ENCODE results near the gene OR9A2. TPM values are rescaled to one million over a fixed set of nuclear protein-coding genes. Genes with fewer than 3 reads are reported as not detected.
"Not testable (repeated sequence)": the region's sequence is repeated elsewhere in the genome, so short reads cannot be mapped to it uniquely, and the experiment has no call there.

The OR9A2 gene
- total RNA-seq, 1 donor from 2014 or later = not detected

- Histone ChIP-seq H3K9ac (ENCODE audit: low read depth in 1 of 3, low read length in 3 of 3) (no peak overlapping the region), H3K9me3 (ENCODE audit: control insufficient read depth in 3 of 3, low read length in 3 of 3) (peaks cover 0 to 3% (median 0%) of the 10 kb centered on the region in 3 donors), H3K4me3 (ENCODE audit: low read length in 3 of 3) (no peak overlapping the region), H3K27me3 (ENCODE audit: control insufficient read depth in 3 of 3, insufficient read depth in 3 of 3, low read length in 3 of 3) (no peaks in the 10 kb centered on the region), H3K36me3 (ENCODE audit: control insufficient read depth in 3 of 3, insufficient read depth in 3 of 3, low read length in 3 of 3) (no peaks in the 10 kb centered on the region), H3K27ac (ENCODE audit: low read depth, low read length) (no peak overlapping the region), H3K4me1 (ENCODE audit: control insufficient read depth in 3 of 3, insufficient read depth in 3 of 3, low read length in 3 of 3) (no peaks in the 10 kb centered on the region)
Observed at GRCh38 chr7:142997456-142997989, 29.4 kb downstream of the OR9A2 start.

GRCh38 chr7:142992427-142992826, 34.5 kb downstream of the OR9A2 start:
- Histone ChIP-seq H3K4me3 (ENCODE audit: low read length in 3 of 3) (no peak overlapping the region), H3K27me3 (ENCODE audit: control insufficient read depth in 3 of 3, insufficient read depth in 3 of 3, low read length in 3 of 3) (no peaks in the 10 kb centered on the region), H3K27ac (ENCODE audit: low read depth, low read length) (no peak overlapping the region), H3K36me3 (ENCODE audit: control insufficient read depth in 3 of 3, insufficient read depth in 3 of 3, low read length in 3 of 3) (no peaks in the 10 kb centered on the region), H3K4me1 (ENCODE audit: control insufficient read depth in 3 of 3, insufficient read depth in 3 of 3, low read length in 3 of 3) (no peaks in the 10 kb centered on the region), H3K9ac (ENCODE audit: low read depth in 1 of 3, low read length in 3 of 3) (no peak overlapping the region), H3K9me3 (ENCODE audit: control insufficient read depth in 3 of 3, low read length in 3 of 3) (no peaks in the 10 kb centered on the region)

GRCh38 chr7:142984297-142984696, 42.6 kb downstream of the OR9A2 start:
- Histone ChIP-seq H3K9me3 (ENCODE audit: control insufficient read depth in 3 of 3, low read length in 3 of 3) (no peaks in the 10 kb centered on the region), H3K4me3 (ENCODE audit: low read length in 3 of 3) (no peak overlapping the region), H3K27me3 (ENCODE audit: control insufficient read depth in 3 of 3, insufficient read depth in 3 of 3, low read length in 3 of 3) (no peaks in the 10 kb centered on the region), H3K27ac (ENCODE audit: low read depth, low read length) (no peak overlapping the region), H3K9ac (ENCODE audit: low read depth in 1 of 3, low read length in 3 of 3) (no peak overlapping the region), H3K4me1 (ENCODE audit: control insufficient read depth in 3 of 3, insufficient read depth in 3 of 3, low read length in 3 of 3) (no peaks in the 10 kb centered on the region), H3K36me3 (ENCODE audit: control insufficient read depth in 3 of 3, insufficient read depth in 3 of 3, low read length in 3 of 3) (no peaks in the 10 kb centered on the region)

GRCh38 chr7:142983825-142984224, 43.1 kb downstream of the OR9A2 start:
- no peaks in the 10 kb centered on the region for H3K36me3 ChIP-seq (ENCODE audit: control insufficient read depth in 3 of 3, insufficient read depth in 3 of 3, low read length in 3 of 3)
- no peak overlapping the region for H3K9ac ChIP-seq (ENCODE audit: low read depth in 1 of 3, low read length in 3 of 3)
- no peaks in the 10 kb centered on the region for H3K27me3 ChIP-seq (ENCODE audit: control insufficient read depth in 3 of 3, insufficient read depth in 3 of 3, low read length in 3 of 3)
- H3K4me3 ChIP-seq (ENCODE audit: low read length in 3 of 3) = no peak overlapping the region
- H3K4me1 ChIP-seq (ENCODE audit: control insufficient read depth in 3 of 3, insufficient read depth in 3 of 3, low read length in 3 of 3) = no peaks in the 10 kb centered on the region
- H3K27ac ChIP-seq (ENCODE audit: low read depth, low read length) = no peak overlapping the region
- no peaks in the 10 kb centered on the region for H3K9me3 ChIP-seq (ENCODE audit: control insufficient read depth in 3 of 3, low read length in 3 of 3)

GRCh38 chr7:142978402-142978801, 48.5 kb downstream of the OR9A2 start:
- H3K9me3 ChIP-seq (ENCODE audit: control insufficient read depth in 3 of 3, low read length in 3 of 3); H3K4me1 ChIP-seq (ENCODE audit: control insufficient read depth in 3 of 3, insufficient read depth in 3 of 3, low read length in 3 of 3); H3K36me3 ChIP-seq (ENCODE audit: control insufficient read depth in 3 of 3, insufficient read depth in 3 of 3, low read length in 3 of 3); H3K4me3 ChIP-seq (ENCODE audit: low read length in 3 of 3); H3K9ac ChIP-seq (ENCODE audit: low read depth in 1 of 3, low read length in 3 of 3); H3K27me3 ChIP-seq (ENCODE audit: control insufficient read depth in 3 of 3, insufficient read depth in 3 of 3, low read length in 3 of 3); H3K27ac ChIP-seq (ENCODE audit: low read depth, low read length): not testable (repeated sequence)

Other genes with a start within 250 kb of the OR9A2 start
- gene EPHB6, start 172.1 kb downstream of the OR9A2 start, total RNA-seq = 1.0 TPM
- not detected for gene TRPV6, start 141.4 kb downstream of the OR9A2 start, total RNA-seq
- gene TRPV5, start 93.4 kb downstream of the OR9A2 start, total RNA-seq = not detected
- not detected for gene LLCFC1, start 87.6 kb downstream of the OR9A2 start, total RNA-seq
- 3.1 TPM for gene KEL, start 64.8 kb downstream of the OR9A2 start, total RNA-seq
- not detected for gene OR6V1, start 25.2 kb upstream of the OR9A2 start, total RNA-seq
- gene PIP, start 104.9 kb upstream of the OR9A2 start, total RNA-seq = not detected
- gene TAS2R39, start 156.3 kb upstream of the OR9A2 start, total RNA-seq = not detected
- not detected for gene TAS2R40, start 194.9 kb upstream of the OR9A2 start, total RNA-seq
- 61.6 TPM for gene GSTK1, start 236.3 kb upstream of the OR9A2 start, total RNA-seq